ENCODE data around the gene WDR4.
"Not testable (repeated sequence)": the region's sequence is repeated elsewhere in the genome, so short reads cannot be mapped to it uniquely, and the experiment has no call there.

WDR4 gene

DNA sequence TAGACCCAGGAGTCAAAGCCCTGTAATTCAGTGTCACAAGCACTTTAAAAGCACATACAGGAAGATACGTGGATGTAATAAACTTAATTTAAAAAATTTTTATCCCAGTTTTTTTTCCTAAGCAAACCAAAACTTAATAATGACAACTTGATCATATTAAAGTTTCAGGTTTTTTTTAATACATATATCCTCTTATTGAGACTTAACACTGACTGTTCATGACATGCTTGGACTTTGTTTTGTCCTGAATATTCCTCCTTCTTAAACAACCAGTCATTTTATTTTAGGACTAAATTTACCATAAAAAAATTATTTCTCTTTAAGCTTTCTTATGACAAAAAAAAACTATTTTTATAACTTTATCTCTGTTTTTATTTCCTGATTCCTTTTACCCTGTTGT is 64.1 kb downstream of the WDR4 start:
- no peak for DNase-seq (ENCODE audit: low read depth in 2 of 2)

DNA sequence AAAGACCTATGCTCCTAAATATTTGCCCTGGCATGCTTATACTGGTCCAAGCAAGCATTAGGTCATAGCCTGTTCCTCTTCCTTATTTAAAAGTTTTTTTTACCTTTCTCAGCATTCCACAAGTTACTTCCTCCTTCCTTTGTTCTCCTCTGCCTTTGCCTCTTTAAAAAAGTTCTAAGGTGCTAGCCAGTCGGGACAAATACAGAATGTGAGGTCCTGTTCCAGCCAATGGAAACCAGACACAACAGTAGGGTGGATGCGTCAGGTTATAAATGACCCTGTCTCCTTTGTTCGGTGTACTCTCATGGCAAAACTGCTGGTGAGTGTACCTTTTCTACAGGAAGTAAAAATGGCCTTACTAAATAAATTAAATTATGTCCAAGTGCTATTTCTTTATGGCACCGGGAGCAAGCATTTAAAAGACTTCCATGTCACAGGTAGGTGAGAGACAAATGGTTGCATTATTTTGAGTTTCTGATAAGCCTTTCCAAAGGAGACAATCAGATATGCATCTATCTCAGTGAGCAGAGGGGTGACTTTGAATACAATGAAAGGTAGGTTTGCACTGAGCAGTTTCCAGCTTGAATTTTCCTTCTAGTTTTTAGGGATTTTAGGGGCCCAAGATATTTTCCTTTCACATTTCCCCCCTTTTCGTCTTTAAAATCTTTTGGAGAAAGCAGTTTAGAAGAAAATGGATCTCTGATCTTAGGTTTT is 66.7 kb downstream of the WDR4 start:
- DNase-seq (ENCODE audit: low read depth in 2 of 2): not testable (repeated sequence)

DNA sequence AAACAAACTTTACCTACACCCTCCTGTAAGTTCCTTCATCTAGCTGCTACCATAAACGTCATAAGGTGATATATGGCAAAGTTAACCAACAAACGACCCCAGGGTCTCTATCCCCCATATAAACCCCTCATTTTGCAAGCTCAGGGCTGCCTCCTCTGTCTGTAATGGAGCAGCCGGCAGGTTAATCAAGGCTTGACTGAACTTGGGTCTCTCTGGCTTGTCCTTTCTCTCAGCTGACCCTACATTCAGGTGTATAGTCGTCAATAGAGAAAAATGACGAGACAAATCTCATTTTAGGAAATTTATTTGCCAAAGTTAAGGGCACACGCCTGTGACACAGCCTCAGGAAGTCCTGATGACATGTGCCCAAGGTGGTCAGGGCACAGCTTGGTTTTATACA is 67.4 kb downstream of the WDR4 start:
- DNase-seq (ENCODE audit: low read depth in 2 of 2): no peak

DNA sequence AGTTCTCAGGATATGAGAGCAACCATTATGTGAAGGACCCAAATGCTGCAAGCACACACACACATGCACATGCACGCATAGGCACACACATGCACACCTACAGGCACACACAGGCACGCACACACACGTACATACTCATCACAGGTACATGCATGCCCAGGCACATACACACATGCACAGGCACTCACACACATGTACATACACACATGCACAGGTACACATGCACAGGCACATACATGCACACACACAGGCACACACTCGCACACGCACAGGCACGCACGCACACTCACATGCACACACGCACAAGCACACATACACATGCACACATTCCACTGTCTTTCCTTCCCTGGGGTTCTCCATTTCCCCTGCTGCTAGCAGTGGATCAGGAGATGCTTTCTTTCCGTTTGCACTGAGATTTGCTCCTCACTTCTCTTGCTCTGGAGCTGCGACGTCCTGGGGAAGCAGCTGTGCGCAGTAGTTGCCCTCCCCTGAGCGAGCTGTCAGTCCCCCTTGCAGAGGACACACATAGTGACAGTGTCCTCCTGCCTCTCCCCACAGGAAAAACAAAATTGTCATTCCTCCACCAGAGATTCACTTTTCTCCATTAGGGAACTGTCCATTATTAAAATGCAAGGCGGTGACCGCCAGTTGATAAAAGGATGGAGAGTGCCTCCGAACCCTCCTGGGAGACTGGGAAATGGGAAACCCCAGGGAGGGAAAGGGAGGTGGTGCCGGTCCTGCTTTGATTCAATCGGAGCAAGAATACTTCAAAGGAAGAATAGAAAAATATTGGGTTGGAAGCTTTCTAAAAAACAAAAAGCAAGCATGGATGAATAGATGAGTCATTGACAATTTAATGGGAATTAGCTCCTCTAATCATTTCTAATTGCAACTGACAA is 69.5 kb downstream of the WDR4 start:
- DNase-seq (ENCODE audit: low read depth in 2 of 2): no peak

DNA sequence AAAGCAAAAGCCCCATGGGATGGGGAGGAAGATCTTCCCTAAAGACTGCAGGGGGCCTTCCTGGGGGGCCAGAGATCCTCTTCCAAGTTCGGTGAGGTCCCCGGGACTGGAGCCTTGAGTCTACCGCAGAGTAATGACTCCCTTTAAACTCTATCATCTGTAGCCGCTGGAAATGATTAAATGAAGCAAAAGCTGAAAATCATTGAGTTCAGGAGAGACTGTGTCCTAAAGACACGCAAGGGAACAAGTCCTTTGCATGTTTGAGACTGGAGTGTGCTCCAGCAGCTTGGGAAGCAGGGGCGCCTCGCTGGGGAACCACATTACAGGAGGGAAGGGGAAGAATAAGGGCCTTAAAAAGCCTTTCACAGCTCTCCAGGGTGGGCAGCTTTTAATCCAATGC is 70.2 kb downstream of the WDR4 start:
- DNase-seq (ENCODE audit: low read depth in 2 of 2): no peak

DNA sequence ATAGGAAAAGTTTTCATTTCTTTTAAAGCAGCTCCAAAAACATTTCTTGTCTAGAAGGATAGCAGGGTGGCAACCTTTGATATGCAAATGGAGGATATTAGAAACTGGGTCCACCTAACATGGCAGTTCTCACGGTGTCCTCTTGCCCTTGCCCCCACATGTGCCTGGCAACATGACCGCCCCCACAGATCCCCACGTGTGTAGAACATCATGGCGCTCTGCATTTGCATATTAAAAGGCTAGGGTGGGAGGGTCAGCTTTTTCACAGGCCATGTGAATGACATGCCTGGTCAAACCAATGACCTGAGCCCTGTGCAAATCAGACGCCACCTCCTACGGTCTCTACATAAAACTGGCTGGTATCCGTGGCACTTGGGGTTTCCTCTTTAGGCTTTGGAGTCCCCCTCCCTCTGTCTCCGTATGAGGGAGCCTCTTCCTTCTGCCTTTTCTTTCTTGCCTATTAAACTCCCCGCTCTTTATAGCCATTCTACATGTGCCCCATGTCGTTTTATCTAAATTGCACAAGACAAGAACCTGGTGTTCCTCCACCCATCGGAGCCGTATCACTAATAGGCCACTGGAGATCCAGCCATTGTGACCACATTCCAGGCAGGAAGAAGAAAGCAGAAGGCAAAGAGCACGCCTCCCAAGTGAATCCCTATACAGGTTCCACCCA is 71.3 kb downstream of the WDR4 start:
- DNase-seq (ENCODE audit: low read depth in 2 of 2): no peak

DNA sequence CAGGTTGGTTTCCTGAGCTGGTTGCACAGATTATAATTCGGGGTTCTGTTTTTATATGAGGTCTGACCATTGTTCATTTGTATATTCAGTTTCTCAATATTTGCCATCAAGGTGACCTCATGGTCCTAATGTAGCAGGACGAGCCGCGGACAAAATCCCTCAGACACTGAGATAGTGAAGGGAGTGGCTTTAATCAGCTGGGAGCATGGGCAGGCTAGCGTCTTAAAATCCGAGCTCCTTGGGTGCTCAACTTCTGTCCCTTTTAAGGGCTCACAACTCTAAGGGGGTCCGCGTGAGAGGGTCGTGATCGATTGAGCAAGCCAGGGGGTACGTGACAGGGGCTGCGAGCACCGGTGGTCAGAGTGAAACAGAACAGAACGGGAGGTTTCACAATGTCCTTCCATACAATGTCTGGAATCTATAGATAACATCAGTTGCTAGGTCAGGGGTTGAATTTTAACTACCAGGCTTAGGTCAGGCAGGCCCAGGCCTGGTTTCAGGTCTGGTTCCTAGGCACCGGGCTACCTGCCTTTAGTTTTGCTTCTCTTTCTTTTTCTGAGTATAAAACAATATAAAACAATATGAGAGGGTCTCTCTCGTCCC is 71.9 kb downstream of the WDR4 start:
- DNase-seq (ENCODE audit: low read depth in 2 of 2): not testable (repeated sequence)

DNA sequence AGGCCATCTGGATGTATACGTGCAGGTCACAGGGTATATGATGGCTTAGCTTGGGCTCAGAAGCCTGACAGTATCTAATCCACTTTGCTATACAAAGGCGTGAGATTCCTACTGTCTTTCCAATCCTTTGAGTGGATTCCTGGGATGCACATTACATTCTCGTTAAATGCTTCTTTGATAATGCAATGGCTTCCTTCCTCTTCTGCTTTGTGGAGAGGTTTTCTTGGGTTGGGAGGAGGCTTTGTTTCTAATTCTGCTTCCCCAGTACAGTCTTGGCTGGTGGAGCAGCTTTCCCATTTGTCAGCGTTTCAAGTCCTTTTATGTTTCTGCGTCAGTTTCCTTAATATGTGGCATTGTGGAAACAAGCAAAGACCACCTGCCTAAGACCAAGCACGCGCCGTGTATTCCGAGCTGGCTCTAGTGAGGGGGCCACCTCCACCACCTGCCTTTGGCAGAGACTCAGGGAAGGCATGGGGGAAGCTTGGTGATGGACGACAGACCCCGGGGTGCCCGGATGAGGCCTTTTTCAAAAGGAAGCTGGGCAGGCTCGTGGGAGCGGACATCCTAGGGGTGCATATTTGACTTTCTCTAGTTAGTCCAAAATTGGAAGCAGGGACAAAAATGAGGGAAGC is 72.7 kb downstream of the WDR4 start:
- DNase-seq (ENCODE audit: low read depth in 2 of 2): no peak

DNA sequence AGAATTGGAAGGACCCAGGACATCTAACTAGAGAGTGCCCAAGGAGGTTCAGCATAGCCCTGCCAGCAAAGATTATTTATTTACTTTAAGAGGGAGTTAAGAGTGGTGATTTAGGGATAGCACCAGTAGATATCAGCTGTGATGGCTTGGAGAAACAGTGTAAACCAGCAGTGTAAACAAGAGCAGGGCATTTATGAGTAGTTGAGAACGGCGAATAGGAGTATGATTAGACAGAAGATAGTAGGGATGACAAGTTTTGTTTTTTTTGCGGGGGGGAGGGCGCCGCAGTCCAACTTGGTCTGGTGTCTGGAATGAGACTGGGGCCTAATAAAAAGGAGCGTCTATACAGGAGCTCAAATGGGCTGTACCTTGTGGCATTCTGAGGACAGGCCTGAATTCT is 77.7 kb downstream of the WDR4 start:
- DNase-seq (ENCODE audit: low read depth in 2 of 2): not testable (repeated sequence)

DNA sequence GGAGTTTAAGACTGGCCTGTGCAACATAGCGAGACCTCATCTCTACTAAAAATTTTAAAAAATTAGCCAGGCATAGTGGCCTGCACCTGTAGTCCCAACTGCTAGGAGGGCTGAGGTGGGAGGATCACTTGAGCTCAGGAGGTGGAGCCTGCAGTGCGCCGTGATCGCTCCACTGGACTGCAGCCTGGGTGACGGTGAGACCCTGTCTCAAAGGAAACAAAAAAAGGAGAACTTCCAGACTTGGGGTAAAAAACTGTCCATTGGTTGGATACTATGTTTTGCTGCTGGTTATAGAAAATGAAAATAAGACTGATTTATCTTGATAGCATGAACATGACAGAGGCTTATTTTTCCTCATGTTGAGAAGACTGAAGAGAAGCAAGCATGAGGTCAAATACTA is 79.4 kb downstream of the WDR4 start:
- DNase-seq (ENCODE audit: low read depth in 2 of 2): no peak

DNA sequence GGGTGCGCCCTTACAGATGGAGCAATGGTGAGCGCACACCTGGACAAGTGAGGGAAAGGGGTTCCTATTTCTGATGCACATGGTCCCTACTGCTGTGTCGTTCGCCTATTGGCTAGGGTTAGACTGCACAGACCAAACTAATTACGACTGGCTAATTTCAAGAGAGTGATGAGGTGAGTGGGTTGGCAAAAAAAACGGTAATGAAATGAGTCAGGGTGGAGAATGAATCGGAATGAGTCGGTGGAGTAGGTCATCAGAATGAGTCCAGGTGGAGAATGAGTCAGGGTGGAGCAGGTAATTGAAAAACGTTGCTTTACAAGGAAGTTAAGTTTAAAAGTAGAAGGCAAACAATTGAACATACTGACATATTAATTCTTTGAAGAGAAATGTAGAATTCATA is 79.8 kb downstream of the WDR4 start:
- no peak for DNase-seq (ENCODE audit: low read depth in 2 of 2)
